Cerebellar nuclear complex (tissue), 1 donor: Measurements from ENCODE around the gene LRP10.
"Not testable (repeated sequence)": the region's sequence is repeated elsewhere in the genome, so short reads cannot be mapped to it uniquely, and the experiment has no call there.

Experiments used
- DNase-seq, 2 experiments: peaks; one replicate each; lab custom pipeline; 2025; lab: John Stamatoyannopoulos, UW

Gene LRP10

DNA sequence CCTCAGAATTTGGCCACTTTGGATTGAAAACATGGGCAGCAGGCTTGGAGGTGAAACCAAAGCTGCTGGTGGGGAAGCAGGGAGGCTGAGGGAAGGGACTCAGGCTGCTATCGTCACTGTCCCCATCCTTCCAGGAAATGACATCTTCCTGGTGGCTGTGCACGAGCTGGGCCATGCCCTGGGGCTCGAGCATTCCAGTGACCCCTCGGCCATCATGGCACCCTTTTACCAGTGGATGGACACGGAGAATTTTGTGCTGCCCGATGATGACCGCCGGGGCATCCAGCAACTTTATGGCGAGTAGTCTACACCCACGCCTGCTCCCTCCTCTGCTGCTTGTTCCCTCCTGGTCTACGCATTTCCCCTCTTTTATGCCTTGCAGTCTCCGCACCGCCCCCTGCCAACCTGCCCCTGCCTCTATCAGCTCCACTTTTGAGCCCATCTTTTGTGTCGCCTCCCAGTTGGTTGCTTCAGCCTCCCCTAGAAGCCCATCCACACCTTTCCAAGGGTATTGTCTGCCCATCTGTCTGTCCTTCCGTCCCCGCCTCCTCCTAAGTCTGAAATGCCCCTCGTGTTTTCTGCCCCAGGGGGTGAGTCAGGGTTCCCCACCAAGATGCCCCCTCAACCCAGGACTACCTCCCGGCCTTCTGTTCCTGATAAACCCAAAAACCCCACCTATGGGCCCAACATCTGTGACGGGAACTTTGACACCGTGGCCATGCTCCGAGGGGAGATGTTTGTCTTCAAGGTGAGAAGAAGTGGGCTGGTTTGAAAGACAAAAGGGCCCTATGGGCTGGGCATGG is 28.2 kb upstream of the LRP10 start:
- DNase-seq, result no peak

DNA sequence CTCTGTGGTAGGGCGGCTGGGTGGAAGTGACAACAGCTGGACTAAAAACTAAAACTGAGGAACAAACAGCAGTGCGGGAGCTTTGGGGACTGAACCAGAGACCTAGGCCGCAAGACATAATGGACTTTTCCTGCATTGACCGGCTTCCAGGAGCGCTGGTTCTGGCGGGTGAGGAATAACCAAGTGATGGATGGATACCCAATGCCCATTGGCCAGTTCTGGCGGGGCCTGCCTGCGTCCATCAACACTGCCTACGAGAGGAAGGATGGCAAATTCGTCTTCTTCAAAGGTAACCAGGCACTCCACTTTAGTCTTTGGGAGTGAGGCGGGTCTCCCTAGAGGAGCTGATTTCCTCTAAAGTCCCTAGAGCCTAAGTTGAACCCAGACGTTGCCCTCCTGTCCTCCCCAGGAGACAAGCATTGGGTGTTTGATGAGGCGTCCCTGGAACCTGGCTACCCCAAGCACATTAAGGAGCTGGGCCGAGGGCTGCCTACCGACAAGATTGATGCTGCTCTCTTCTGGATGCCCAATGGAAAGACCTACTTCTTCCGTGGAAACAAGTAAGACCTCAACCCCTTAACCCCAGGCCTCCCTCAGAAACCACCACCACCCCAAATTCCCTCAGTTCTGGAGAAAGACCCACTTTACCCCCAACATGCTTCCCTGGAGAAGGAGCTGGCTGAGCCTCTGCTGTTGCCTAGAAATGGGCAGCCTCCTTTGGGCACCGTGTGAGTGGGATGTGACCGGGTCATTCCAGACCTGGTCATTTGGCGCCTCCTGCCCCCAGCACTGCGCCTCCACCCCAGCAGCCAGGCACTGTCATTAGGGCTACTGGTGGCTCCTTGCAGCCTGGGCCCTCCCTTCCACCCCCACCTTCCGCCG is 27.1 kb upstream of the LRP10 start:
- no peak for DNase-seq

DNA sequence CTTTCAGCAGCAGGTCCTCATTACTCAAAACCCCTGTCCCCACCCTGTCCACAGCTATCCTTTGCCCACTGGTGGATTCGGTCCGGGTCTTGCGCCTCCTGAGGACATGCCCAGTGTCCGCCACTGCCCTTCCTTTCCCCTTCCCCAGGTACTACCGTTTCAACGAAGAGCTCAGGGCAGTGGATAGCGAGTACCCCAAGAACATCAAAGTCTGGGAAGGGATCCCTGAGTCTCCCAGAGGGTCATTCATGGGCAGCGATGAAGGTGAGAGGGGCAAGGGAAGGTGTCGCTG is 26.5 kb upstream of the LRP10 start:
- DNase-seq, result no peak

DNA sequence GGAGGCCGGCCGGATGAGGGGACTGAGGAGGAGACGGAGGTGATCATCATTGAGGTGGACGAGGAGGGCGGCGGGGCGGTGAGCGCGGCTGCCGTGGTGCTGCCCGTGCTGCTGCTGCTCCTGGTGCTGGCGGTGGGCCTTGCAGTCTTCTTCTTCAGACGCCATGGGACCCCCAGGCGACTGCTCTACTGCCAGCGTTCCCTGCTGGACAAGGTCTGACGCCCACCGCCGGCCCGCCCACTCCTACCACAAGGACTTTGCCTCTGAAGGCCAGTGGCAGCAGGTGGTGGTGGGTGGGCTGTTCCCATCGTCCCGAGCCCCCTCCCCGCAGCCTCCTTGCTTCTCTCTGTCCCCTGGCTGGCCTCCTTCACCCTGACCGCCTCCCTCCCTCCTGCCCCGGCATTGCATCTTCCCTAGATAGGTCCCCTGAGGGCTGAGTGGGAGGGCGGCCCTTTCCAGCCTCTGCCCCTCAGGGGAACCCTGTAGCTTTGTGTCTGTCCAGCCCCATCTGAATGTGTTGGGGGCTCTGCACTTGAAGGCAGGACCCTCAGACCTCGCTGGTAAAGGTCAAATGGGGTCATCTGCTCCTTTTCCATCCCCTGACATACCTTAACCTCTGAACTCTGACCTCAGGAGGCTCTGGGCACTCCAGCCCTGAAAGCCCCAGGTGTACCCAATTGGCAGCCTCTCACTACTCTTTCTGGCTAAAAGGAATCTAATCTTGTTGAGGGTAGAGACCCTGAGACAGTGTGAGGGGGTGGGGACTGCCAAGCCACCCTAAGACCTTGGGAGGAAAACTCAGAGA is 25.5 kb upstream of the LRP10 start:
- no peak for DNase-seq

DNA sequence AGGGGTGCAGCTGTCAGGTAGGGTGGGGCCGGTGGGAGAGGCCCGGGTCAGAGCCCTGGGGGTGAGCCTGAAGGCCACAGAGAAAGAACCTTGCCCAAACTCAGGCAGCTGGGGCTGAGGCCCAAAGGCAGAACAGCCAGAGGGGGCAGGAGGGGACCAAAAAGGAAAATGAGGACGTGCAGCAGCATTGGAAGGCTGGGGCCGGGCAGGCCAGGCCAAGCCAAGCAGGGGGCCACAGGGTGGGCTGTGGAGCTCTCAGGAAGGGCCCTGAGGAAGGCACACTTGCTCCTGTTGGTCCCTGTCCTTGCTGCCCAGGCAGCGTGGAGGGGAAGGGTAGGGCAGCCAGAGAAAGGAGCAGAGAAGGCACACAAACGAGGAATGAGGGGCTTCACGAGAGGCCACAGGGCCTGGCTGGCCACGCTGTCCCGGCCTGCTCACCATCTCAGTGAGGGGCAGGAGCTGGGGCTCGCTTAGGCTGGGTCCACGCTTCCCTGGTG is 24.7 kb upstream of the LRP10 start:
- no peak for DNase-seq

DNA sequence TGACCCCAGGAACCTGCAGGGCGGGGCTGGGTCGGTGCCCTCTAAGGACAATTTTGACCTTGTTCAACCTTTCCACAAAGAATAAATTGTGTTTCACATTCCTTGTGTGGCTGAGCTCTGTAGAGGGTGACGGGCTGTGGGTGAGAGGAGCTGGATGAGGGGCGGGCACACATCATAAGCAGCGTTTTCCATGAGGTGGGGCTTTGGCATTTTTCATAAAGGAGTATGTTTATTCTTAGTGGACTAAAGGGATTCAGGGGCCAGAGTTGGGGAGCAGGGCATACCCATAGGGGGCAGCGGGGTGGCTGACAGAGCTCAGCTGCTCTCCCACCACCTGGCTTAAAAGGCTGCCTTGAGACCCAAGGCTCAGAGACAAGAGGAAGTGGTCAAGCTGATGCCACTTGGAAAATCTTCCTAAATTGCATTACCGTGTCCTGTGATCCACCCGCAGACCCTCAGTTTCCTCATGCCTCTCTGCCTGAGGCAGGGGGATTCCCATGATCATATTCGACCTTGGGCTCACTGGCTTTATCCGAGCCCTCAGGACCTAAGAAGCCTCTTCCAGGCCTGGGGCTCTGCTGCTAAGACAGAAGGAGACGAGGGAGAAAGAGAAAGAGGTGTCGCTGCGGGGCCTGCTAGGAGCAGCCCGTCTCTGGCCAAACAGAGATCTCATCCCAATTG is 23.7 kb upstream of the LRP10 start:
- no peak for DNase-seq

DNA sequence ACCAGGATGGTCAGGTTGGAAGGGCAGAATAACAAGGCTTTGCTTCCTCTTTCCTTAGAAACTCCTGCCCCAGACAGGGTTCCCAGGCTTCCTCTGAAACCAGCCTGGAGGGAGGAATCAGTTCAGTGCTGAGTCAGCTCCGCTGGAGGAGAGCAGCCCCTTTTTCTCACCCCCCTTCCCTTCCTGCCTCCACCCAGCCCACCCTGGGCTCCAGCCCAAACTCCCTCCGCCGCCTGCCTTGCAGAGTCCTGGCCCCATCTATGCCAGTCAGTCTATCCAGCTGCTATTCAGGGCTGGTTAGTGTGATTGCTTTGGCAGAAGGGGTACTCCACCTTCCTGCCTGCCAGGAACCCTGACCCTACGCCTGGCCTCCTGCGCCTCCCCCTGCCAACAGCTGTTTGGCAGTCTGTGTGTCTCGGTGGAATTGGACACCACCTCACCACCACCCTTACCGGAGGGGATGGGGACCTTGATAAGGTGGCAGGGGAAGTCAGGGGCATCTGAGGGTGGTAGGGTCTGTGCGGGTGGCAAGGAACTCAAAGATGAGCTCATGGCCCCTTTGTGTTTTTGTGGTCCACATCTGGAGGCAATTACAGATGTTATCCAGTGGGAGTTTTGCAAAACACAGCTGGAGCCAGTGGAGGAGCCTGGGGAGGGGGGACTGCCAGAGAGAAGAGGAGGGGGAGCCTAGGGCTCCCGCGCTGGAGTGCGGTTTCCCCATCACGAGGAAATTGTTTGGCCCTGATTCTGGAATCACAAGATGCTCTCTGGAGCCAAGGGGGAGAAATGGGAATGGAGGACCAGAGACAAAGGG is 23.0 kb upstream of the LRP10 start:
- no peak for DNase-seq

DNA sequence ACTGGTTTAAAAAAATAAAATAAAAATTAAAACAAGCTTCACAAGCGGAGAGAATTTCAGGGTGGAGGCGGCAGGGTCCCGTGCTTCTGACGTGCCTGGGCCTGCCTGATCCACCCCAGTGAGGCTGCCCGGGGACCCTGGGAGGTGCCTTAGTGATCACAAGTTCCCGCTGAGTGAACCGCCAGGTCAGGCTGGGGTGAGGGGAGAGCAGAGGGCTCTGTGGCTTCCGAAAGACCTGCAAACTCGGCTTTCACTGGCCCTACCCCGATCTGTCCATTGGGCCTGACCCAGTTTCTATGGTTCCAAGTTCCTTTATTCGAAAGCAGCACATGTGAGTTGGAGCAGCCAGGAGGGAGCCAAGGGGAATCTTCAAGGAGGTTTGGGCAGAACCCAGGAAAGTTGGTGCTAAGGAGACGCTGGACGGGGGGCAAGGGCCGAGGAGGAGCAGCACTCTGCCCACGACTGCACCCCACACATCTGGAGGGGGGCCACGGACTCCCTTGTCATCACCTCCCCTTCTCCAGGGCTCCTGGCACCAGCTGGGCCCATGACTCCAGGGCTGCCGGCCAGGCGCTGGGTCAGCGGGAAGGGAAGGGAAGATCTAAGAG is 22.2 kb upstream of the LRP10 start:
- DNase-seq, result no peak

DNA sequence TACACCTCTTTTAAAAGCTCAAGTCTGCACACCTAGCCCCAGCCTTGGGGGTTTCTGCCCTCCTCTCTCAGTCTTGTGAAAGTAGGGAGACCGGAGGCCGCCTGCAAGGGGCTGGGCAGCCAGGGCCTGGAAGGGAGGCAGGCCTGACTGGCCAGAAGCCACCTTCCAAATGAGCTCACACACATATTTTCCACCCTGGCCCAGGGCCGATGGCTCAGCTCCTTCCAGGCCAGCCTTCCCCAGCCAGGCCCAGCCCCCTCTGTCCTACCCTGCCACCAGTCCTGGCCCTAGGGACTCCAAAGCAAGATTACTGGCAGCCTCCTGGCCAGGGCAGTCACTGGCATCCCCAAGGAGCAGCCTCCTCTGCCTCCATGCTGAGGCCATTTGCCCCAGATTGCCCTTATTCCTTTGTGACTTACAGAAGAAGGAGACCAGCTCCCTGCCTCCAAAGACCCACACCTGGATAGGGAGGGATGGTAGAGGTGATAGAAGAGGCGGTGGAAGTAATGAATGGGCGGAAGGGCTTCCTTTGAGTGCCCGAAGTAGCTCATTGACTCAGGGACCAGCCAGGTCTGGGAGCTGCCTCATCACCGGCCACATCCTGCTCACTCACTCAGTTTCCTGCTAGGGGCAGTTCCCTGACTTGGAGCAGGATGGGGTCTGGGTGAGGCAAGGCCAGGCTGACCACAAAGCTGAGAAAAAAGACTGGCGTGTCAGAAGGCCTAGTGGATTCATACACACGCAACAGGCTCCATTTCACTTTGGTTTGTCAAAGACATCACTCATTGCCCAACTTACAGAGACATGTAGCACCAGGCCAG is 20.4 kb upstream of the LRP10 start:
- DNase-seq, result no peak

DNA sequence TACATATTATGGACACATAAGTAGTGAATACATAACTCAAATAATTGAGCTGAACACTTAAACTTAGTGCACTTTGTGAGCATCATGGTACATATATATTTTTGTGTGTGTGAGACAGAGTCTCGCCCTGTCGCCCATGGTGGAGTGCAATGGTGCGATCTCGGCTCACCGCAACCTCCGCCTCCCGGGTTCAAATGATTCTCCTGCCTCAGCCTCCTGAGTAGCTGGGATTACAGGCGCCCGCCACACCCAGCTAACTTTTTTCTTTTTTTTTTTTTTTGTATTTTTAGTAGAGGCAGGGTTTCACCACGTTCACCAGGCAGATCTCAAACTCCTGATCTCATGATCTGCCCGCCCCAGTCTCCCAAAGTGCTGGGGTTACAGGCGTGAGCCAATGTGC is 19.4 kb upstream of the LRP10 start:
- DNase-seq, result not testable (repeated sequence)

DNA sequence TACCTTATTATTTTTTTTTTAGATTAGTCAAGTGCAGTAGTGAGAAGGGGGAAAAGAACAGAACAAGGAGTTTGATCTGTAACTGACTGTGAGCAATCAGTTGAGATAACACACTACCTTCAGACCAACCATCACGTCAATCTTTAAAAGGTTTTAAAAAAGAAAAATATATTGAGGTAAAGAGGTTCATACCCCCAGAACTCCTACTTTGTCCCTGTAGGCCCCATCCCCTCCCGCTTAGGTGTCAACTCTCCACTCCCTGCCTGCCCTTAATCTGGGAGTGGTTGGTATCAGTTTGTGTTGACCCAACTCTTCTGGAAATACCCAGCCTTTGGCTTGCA is 19.0 kb upstream of the LRP10 start:
- DNase-seq, result no peak

DNA sequence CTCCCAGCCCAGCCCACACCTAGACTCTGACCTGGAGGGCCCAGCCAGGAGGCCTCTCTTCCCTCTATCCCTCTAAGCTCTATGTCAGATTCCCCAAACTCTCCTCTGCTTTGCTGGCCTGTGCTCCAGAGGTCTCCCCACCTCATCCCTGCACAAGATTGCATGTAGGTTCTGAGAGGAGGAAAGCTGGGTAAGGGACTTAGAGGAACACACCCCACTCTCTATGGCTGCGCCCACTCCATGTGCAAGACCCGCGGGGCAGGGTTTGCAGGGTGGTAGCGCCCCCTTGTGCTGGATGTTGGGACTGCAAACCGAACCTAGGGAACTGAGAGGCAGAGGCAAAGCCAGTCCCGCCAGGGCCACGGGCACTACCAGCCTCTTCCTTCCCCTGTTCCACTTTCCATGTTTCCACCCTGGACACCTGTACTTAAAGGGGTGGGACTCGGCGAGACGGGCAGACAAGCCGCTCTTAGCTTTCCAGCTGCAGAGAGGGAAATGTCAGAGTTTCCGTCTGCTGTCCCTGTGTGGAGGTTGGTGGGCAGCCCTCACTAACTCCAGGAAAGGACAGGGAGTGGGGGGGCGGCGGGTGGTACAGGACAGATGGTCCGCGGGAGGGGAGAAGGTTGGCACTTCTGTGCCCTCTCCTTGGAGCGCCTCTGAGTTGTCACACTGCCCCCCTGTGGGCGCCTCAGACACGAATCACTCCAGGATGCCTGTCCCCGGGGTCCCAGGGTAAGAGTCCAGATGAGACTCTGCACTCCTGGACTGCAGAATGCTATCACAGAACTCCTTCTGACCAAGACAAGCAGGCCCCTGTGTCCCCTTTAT is 18.4 kb upstream of the LRP10 start:
- no peak for DNase-seq

DNA sequence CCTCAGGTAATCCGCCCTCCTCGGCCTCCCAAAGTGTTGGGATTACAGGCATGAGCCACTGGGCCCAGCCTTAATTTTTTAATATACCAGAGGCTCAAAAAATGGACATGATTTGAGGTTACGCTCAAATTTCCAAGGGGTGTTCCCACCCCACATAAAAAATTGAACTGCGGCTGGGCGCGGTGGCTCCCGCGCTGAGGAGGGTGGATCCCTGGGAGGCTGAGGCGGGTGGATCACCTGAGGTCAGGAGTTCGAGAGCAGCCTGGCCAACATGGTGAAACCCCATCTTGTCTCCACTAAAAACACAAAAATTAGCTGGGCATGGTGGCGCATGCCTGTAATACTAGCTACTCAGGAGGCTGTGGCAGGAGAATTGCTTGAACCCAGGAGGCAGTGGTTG is 17.2 kb upstream of the LRP10 start:
- DNase-seq, result not testable (repeated sequence)

DNA sequence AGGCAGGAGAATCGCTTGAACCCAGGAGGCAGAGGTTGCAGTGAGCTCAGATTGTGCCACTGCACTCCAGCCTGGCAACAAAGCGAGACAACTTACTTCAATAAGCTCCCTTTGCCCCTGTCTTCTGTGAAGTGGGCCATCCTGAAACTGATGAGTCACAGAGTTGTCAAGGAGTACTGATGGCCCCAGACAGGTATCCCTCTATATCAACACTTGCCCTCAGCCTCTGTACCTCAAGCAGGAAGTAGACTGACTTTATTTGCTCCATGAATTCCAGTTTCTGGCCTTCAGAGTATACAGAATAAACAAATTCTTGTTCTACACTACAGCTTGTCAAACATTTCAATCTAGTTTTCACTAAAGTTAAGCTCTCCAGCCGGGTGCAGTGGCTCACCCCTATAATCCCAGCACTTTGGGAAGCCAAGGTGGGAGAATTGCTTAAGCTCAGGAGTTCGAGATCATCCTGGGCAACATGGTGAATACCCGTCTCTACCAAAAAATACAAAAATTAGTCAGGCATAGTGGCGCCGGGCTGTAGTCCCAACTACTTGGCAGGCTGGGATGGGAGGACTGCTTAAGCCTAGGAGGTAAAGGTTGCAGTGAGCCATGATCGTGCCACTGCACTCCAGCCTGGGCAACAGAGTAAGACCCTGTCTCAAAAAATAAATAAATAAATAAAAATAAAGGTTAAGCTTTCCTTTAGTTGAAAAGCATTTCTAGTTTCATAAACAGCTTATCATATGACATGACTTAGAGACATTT is 16.4 kb upstream of the LRP10 start:
- no peak for DNase-seq

DNA sequence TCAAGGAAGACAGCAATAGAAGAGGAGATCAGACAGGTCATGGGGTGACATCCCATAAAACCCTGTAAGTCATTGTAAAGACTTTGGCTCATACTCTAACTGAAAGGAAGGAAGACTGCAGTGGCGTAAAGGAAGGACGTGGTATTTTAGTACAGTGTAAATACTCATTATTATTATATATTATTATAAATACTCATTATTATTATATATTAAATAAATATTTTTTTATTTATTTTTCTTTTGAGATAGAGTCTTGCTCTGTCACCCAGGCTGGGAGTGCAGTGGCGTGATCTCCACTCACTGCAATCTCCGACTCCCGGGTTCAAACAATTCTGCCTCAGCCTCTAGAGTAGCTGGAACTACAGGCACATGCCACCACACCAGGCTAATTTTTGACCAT is 15.1 kb upstream of the LRP10 start:
- DNase-seq, result no peak

DNA sequence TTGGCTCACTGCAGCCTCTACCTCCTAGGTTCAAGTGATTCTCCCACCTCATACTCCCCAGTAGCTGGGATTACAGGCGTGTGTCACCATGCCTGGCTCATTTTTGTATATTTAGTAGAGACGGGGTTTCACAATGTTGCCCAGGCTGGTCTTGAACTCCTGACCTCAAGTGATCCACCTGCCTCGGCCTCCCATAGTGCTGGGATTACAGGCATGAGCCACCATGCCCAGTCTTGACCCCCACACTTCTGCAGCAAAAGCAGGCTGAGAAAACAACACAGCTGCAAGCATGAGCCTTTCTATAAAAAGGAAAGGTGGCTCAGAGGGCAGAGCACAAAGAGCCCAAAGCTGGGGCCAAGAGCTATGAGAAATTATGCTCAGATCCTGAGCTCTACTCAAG is 11.2 kb upstream of the LRP10 start:
- DNase-seq, result not testable (repeated sequence)

DNA sequence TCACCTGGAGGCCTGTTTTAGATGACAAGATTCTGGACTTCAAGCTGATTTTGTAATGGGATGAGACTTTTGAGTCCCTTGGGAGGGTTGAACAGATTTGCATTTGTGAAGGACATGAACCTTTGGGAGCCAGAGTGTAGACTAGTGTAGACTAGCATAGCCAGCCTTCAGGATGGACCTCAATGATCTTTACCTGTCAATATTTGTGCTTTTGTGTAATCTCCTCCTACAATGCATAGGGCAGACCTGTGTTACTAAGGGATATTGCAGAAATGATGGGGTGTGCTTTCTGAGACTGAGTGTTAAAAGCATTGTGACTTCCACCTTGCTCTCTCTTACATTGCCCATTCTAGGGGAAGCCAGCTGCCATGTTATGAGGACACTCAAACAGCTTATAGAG is 9.9 kb upstream of the LRP10 start:
- no peak for DNase-seq

DNA sequence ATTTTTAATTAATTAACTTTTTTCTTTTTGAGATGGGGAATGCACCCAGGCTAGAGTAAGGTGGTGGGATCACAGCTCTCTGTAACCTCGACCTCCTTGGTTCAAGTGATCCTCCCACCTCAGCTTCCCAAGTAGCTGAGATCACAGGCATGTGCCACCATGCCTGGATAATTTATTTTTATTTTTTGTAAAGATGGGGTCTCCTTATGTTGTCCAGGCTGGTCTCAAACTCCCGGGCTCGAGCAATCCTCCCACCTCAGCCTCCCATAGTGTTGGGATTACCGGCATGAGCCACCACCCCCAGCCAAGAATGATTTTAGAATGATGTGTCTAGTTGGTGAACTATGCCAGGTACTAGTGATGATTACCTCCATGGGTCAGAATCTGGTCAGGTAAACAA is 6.6 kb upstream of the LRP10 start:
- no peak for DNase-seq
